GM08714 (cell line): ENCODE results near the gene FBXO17.
"Not testable (repeated sequence)": the region's sequence is repeated elsewhere in the genome, so short reads cannot be mapped to it uniquely, and the experiment has no call there.

Experiments
- H3K4me3 ChIP-seq: fragments of 200-500 bp; sonication (Bioruptor generic); 2 replicates; pipeline ENCODE4 v1.5.1; 2014; ENCODE audit warnings: mild to moderate bottlenecking, low read length, inconsistent platforms
- ZNF274 ChIP-seq: IDR thresholded peaks from 2 replicates; pipeline ENCODE4 v1.6.1; 2012; ENCODE audit warnings: mild to moderate bottlenecking, low read depth, low read length

Gene FBXO17

GRCh38 chr19:38970664-38971532 is 4.6 kb downstream of the FBXO17 start:
- TF ChIP-seq ZNF274: no peak

GRCh38 chr19:38966149-38966548 is 9.4 kb downstream of the FBXO17 start:
- H3K4me3 ChIP-seq: not testable (repeated sequence)

More at GRCh38 chr19:38970664-38971532, 4.6 kb downstream of the FBXO17 start:
- H3K4me3 ChIP-seq: no peak overlapping the region

GRCh38 chr19:38964738-38965137 is 10.8 kb downstream of the FBXO17 start:
- H3K4me3 ChIP-seq: no peak overlapping the region
- TF ChIP-seq ZNF274: no peak

GRCh38 chr19:38959618-38960017 is 15.9 kb downstream of the FBXO17 start:
- H3K4me3 ChIP-seq: no peak overlapping the region
- no peak for TF ChIP-seq ZNF274

- H3K4me3 ChIP-seq: no peak overlapping the region
- TF ChIP-seq ZNF274: no peak
These were observed 17.2 kb downstream of the FBXO17 start for GRCh38 chr19:38958301-38958700.

GRCh38 chr19:38956264-38956663 is 19.3 kb downstream of the FBXO17 start:
- TF ChIP-seq ZNF274: no peak
- no peak overlapping the region for H3K4me3 ChIP-seq

- no peak overlapping the region for H3K4me3 ChIP-seq
- no peak for TF ChIP-seq ZNF274
These were observed 21.9 kb downstream of the FBXO17 start for GRCh38 chr19:38953677-38954076.

- TF ChIP-seq ZNF274: no peak
These were observed 23.0 kb downstream of the FBXO17 start for GRCh38 chr19:38952395-38953165.

GRCh38 chr19:38951187-38951586 is 24.4 kb downstream of the FBXO17 start:
- TF ChIP-seq ZNF274: no peak
- no peak overlapping the region for H3K4me3 ChIP-seq

More at GRCh38 chr19:38952395-38953165, 23.0 kb downstream of the FBXO17 start:
- no peak overlapping the region for H3K4me3 ChIP-seq

- no peak for TF ChIP-seq ZNF274
- no peak overlapping the region; the same call in 1 of the 2 replicates for H3K4me3 ChIP-seq
These were observed 25.8 kb downstream of the FBXO17 start for GRCh38 chr19:38949580-38950367.

GRCh38 chr19:38946229-38947010 is 29.1 kb downstream of the FBXO17 start:
- no peak for TF ChIP-seq ZNF274
- H3K4me3 ChIP-seq: no peak overlapping the region

GRCh38 chr19:38945562-38946228 is 29.8 kb downstream of the FBXO17 start:
- H3K4me3 ChIP-seq: no peak overlapping the region
- TF ChIP-seq ZNF274: no peak

- no peak overlapping the region for H3K4me3 ChIP-seq
- TF ChIP-seq ZNF274: no peak
These were observed 30.5 kb downstream of the FBXO17 start for GRCh38 chr19:38944981-38945506.
